ENCODE measurements around the gene GTPBP1. TPM values are rescaled to one million over a fixed set of nuclear protein-coding genes. Genes with fewer than 3 reads are reported as not detected.

GTPBP1 gene
- polyA plus RNA-seq, 3 donors: 6.7 to 41.4 (median 12.7) TPM

DNA sequence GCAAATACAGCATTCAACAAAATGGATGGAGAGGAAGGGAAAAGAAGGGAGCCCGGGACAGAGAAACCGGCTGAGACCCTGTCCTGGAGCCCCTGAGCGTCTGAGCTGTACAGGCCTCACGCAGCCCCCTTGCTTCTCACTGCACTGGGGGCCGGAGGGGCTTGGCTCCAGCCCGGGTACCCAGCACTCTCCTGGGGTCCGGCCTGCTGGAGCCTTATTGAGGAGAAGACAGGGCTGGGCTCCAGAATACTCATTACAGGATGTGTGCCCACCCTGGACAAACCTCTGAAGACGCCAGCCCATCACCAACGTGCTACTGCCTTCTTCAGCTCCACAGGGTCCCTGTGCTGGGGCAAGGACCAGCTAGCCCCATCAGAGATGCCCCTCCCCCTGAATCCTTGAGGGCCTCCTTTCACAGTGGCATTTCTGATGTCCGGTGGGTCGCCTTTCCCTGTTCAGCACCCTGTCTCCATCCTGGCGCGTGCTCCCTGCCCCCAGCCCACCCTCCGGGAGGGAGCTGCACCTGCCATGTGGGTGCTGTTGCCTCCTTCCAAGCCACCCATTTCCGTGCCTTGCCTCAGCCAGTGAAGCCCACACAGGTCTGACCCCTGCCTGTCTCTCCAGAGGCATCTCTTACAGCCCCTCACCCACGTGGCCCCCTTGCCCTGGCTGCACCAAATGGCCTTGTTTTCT, 64.7 kb downstream of the GTPBP1 start:
- Histone ChIP-seq H3K27me3 (ENCODE audit: control insufficient read depth in 2 of 2, insufficient read depth in 2 of 2, low read length in 2 of 2) (no peaks in the 10 kb centered on the region), H3K36me3 (replicated peaks in 1 of 2; ENCODE audit: control insufficient read depth in 1 of 2, insufficient read depth in 2 of 2, low read length in 2 of 2) (no peaks in the 10 kb centered on the region), H2AFZ (ENCODE audit: insufficient read depth, low read depth, low read length, poor library complexity, severe bottlenecking) (no peak overlapping the region), H3K9ac (ENCODE audit: insufficient read depth, low read length, poor library complexity, severe bottlenecking) (no peak overlapping the region), H3K4me2 (replicated peaks; ENCODE audit: extremely low read depth, low read length, poor library complexity, severe bottlenecking) (no peak overlapping the region), H3K4me1 (ENCODE audit: control insufficient read depth in 1 of 2, insufficient read depth in 2 of 2, low read length in 2 of 2) (no peaks in the 10 kb centered on the region), H4K20me1 (ENCODE audit: insufficient read depth, low read length) (no peaks in the 10 kb centered on the region), H3K27ac (ENCODE audit: low read depth in 1 of 2, low read length in 2 of 2) (no peak overlapping the region), H3K9me3 (replicated peaks in 1 of 2; ENCODE audit: control insufficient read depth in 1 of 2, insufficient read depth in 1 of 2, low read length in 2 of 2) (no peaks in the 10 kb centered on the region), H3K4me3 (replicated peaks in 1 of 3; ENCODE audit: low read depth in 2 of 3, low read length in 3 of 3) (no peak overlapping the region), H3K79me2 (ENCODE audit: insufficient read depth, low read length) (no peaks in the 10 kb centered on the region)
- TF ChIP-seq CTCF (IDR thresholded peaks at IDR 0.05): no peak
- Mint-ChIP-seq H3K27me3 (ENCODE audit: low read depth in 3 of 3) (peaks cover 0 to 3% (median 1%) of the 10 kb centered on the region in 3 donors), H3K9me3 (peaks cover 0 to 3% (median 0%) of the 10 kb centered on the region in 7 donors), H3K4me3 (no peak overlapping the region), H3K4me1 (peaks cover 6% of the 10 kb centered on the region), H3K36me3 (no peaks in the 10 kb centered on the region), H3K27ac (peak overlapping the region in 1 of 7 donors; percentile 31)
- intact Hi-C loops (cut with micrococcal nuclease): no loop called here
- DNase-seq: no peak
- WGBS (ENCODE audit: insufficient coverage): 94% methylated on average over 15 of the region's 16 CpGs

- intact Hi-C loops (cut with micrococcal nuclease): no loop called here
- Histone ChIP-seq H3K36me3 (replicated peaks in 1 of 2; ENCODE audit: control insufficient read depth in 1 of 2, insufficient read depth in 2 of 2, low read length in 2 of 2) (no peaks in the 10 kb centered on the region), H3K4me1 (ENCODE audit: control insufficient read depth in 1 of 2, insufficient read depth in 2 of 2, low read length in 2 of 2) (no peaks in the 10 kb centered on the region), H3K79me2 (ENCODE audit: insufficient read depth, low read length) (no peaks in the 10 kb centered on the region), H3K9me3 (replicated peaks in 1 of 2; ENCODE audit: control insufficient read depth in 1 of 2, insufficient read depth in 1 of 2, low read length in 2 of 2) (no peaks in the 10 kb centered on the region), H2AFZ (ENCODE audit: insufficient read depth, low read depth, low read length, poor library complexity, severe bottlenecking) (no peak overlapping the region), H3K27ac (ENCODE audit: low read depth in 1 of 2, low read length in 2 of 2) (no peak overlapping the region), H4K20me1 (ENCODE audit: insufficient read depth, low read length) (no peaks in the 10 kb centered on the region), H3K4me2 (replicated peaks; ENCODE audit: extremely low read depth, low read length, poor library complexity, severe bottlenecking) (no peak overlapping the region), H3K9ac (ENCODE audit: insufficient read depth, low read length, poor library complexity, severe bottlenecking) (no peak overlapping the region), H3K4me3 (replicated peaks in 1 of 3; ENCODE audit: low read depth in 2 of 3, low read length in 3 of 3) (no peak overlapping the region), H3K27me3 (ENCODE audit: control insufficient read depth in 2 of 2, insufficient read depth in 2 of 2, low read length in 2 of 2) (no peaks in the 10 kb centered on the region)
- WGBS (ENCODE audit: insufficient coverage): 95% methylated on average over 8 of the region's 8 CpGs
- TF ChIP-seq CTCF (IDR thresholded peaks at IDR 0.05): no peak
- no peaks in the 10 kb centered on the region for H3K36me3 Mint-ChIP-seq
- no peak overlapping the region for H3K4me3 Mint-ChIP-seq
- peaks cover 0 to 3% (median 0%) of the 10 kb centered on the region in 7 donors for H3K9me3 Mint-ChIP-seq
- peak overlapping the region in 1 of 7 donors; percentile 45 for H3K27ac Mint-ChIP-seq
- H3K27me3 Mint-ChIP-seq (ENCODE audit: low read depth in 3 of 3): peaks cover 0 to 2% (median 1%) of the 10 kb centered on the region in 3 donors
- DNase-seq: no peak
- H3K4me1 Mint-ChIP-seq: peaks cover 4% of the 10 kb centered on the region
Measured at GRCh38 chr22:38772623-38772873, 66.8 kb downstream of the GTPBP1 start.
